Stimulated activated CD8-positive, alpha-beta memory T cell treated with anti-CD3 and anti-CD28 coated beads, Interleukin-4, amount 100 ng/mL, for 4 hours (primary cell): ENCODE data around the gene HCFC1.

Experiments used
- DNase-seq, 2 donors: peaks; one replicate each; pipeline ENCODE4 v3.0.0-alpha.2; 2020; ENCODE audit warnings: low read depth in 2 of 2, low spot score in 1 of 2

The HCFC1 gene

DNA sequence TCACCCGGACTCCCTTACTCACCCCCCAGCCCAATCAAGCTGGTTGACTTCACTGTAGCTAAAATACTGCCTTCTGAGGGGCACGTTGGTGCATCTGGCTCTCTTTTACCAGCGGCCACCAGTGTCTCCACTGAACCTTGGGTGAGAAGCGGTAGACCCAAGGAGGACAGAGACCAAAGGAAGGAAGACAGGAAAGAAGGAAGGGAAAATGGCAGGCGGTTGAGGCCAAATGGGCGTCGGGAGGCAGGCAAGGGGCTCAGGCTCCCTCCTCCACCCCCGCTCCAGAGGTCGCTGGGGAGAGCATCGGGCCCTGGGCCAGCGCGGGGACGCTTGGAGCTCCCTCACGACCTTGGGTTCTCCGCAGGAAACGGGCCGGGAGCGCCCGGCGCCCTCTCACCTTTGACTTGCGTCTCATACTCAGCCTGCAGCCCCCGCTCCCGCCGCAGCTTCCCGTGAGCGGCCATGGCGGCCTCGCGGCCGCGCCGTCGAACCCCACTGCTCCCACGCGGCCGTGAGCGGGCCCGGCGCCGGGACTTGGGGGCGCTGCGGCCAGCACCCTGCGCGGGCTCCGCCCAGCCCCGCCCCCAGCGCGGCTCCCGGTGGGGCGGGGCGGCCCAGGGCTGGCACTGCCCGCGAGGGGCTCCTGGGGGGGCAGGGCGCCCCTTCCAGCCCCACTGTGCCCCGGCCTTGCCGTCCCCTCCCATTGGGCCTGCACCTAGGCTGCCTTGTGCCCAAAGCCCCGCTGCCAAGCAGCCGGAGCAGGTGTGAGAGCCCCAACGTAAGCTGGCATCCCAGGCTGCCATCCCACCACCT lies 45.7 kb downstream of the HCFC1 start, which contains the start of gene ARHGAP4:
ARHGAP4 (minus strand) TSS at position 526 of the 813 bp plus-strand sequence; CDS start at position 464, 62 bp downstream.
- no peak for DNase-seq

DNA sequence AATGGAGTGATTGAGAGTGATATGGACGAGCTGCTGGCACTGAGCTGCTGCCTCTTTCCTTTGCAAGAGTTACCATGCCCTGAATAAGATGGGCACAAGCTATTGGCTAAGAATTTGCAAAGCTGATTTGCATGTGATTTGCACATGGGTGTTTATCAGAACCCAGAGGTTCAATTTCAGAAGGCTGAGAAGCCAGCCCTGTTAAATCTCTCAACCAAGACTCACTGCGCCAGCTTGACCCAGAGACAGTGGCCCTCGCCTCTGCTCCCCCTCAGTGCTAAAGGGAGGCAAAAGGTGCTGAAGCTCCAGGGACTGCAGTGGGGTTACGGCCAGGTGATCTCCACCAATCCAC lies 46.3 kb downstream of the HCFC1 start:
- no peak for DNase-seq

DNA sequence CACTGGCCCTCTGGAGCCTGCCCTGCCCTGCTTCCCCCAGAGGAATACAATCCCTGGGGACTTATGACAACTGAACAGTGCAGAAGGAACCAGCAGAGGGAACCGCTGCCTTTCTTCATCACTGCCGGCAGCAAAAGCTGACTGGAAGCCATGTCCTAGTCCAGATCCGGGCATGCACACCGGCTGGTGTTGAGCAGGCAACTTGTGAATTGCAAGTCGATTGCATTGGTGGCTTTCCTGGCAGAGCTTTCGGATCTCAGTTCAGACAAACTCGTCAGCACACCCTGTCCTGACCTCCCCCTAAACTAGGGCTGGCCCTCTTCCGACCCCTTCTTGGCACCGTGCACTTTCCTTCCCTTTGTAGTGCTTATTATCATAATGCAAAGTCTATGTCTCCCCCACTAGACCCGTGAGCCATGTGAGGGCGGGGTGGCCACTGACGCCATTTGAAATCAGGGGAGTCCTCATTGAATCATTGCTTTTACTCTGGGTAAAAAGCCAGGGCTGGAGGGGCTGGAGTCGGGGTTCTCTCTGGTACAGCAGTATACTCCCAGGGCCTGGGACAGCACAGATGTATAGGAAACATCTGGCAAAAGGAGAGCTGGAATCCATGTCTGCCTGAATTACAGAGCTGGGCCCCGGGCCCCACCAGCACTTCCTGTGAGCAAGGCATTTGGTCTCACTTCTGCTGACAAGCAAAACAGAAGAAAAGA lies 47.3 kb downstream of the HCFC1 start:
- DNase-seq: no peak

DNA sequence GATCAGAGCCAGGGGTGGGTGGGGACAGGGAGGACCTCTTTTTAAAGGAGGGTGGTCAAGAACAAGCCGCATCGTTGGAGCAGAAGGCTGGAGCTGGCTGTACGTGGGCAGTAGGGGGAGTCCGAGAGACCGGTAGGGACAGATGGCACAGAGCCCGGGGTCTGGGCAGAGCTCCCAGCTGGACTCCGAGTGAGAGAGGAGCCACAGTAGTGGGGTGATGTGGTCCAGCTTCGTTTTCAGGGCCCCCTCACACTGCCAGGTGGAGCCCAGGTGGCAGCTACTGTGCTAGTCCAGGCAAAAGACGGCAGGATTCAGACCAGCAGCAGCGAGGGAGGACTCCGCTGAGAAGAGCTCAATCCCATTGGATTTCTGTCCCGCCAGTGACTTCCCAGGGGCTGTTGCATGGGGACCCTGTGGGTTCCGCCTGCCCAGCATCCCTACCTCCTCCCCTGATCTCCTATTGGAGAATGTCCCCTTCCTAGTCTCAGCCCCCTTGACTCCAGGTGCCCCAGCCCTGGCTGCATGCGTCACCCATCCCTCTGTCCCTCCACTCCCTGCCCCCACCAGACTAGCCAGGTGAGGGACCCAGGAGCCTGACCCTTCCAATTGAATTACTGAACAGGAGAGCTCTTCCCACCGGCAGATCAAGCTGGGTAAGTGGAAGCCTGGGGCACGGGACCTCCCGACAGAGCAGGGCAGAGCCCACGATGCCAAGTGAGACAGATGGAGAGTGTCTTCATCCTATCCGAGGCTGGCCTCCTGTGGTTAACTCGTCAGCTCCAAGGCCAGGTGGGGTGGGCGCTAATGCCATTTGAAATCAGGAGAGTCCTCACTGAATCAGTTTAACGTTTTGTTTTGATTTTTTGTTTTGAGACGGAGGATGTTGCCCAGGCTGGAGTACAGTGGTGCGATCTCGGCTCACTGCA lies 48.4 kb downstream of the HCFC1 start:
- no peak for DNase-seq

GRCh38 chrX:153921511-153922446 lies 49.8 kb downstream of the HCFC1 start:
- no peak for DNase-seq

DNA sequence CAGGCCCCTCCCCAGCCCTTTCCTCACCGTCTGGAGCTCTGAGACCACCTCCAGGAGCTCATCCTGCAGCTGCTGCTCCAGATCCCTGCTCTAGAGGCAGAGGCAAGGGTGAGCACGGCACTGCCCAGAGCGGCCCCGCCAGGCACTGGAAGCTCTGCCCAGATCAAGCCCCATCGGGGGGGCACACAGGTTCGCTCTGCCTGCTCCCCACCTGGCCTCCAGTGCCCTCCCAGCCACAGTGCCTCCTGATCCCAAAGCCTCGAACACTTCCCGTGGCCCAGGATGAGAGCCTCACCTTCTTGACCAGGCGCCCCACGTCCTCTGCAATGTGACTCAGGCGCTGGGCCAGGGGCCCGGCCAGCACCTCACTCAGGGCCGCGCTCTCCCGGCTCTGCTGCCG lies 50.5 kb downstream of the HCFC1 start:
- DNase-seq: no peak

DNA sequence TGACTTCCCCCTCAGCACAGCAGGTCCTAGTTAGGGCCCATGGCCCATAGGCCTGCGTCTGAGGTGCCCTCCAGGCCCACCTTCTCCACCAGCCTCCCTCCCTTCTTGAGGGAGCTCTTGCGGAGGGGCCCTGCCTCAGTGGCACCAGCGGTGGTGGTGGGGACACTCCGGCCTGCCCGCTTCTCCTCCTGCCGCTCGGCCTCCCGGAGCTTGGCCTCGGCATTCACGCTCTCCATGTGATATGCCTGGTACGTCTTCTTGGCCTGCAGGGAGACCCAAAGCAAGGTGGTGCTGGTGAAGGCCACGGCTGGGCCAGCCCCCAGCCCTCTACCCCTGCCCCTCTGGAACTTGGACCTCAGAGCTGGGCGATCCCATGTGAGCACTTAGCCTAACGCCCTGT lies 51.1 kb downstream of the HCFC1 start:
- no peak for DNase-seq

DNA sequence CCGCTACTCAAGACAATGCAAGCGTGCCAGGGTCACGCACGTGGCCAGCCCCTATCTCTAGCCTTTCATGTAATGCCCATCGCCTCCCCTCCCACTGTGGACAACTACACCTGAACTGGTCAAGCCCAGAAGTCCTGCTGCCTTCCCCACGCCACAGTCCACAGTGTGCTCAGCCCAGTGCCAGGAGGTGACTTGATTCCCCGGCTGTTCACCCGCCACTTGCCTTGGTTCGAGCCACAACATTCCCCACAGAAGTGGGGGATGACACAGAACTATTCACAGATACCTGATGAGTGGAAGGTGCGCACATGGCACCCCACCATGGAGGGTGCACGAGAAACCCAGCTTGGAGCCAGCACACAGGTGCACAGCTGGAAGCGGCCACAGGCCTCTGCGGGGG lies 52.3 kb downstream of the HCFC1 start:
- no peak for DNase-seq

DNA sequence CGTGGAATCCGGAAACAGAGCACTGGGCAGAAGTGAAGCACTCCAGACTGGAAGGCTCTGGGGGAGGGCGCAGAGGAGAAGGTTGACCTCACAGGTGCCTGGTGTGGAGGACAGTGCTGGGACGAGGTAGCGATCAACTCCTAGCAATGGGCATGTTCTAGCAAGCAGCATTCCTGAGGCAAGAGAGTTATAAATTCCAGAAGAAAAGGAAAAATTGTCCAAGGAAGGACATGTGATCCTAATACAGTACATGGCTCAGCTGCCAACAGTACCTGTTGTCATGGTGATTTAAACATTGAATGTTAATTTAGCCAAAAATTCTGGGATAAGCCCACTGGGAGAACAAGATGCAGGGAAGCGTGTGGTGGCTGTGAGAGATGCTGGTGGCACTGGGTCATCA lies 53.7 kb downstream of the HCFC1 start:
- no peak for DNase-seq

GRCh38 chrX:153913701-153914100 lies 57.9 kb downstream of the HCFC1 start:
- DNase-seq: no peak

DNA sequence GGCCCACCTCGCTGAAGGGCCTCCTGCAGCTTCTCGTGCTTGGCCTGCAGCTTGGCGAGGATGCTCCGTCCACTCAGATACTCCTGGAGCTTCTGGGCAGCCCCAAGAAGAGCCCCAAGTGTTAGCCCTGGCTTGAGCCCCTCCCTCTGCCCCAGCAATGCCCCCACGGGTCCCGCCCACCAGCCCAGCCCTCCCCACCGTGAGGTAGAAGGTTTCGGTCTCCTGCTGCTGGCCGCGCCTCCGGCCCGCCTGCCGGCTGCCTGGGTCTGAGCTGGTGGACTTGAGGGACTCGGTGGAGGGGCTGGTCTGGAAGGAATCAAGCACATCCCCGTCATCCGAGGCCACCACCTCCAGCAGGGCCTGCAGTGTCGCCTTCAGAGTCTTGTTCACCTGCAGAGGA lies 58.4 kb downstream of the HCFC1 start:
- DNase-seq: no peak

GRCh38 chrX:153911798-153912197 lies 59.8 kb downstream of the HCFC1 start:
- DNase-seq: no peak

GRCh38 chrX:153910446-153910845 lies 61.2 kb downstream of the HCFC1 start:
- DNase-seq: no peak

DNA sequence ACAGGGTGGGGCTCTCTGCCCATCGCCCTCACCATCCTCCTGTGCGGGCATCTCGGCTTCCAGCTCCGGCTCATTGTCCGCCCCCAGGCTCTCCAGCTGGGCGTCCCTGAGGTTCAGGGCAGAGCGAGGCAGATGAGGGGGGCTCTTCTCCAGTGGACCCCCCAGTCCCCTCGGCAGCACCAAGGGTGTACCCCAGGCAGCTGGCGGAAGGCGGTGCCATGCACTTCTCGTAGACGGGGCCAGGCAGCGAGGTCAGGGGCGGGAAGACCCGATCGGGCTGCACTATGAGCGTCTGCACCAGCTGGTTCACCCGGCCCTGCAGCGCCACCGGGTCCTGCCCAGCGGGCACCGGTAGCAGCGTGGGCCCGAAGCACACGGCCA lies 61.6 kb downstream of the HCFC1 start:
- DNase-seq: no peak

DNA sequence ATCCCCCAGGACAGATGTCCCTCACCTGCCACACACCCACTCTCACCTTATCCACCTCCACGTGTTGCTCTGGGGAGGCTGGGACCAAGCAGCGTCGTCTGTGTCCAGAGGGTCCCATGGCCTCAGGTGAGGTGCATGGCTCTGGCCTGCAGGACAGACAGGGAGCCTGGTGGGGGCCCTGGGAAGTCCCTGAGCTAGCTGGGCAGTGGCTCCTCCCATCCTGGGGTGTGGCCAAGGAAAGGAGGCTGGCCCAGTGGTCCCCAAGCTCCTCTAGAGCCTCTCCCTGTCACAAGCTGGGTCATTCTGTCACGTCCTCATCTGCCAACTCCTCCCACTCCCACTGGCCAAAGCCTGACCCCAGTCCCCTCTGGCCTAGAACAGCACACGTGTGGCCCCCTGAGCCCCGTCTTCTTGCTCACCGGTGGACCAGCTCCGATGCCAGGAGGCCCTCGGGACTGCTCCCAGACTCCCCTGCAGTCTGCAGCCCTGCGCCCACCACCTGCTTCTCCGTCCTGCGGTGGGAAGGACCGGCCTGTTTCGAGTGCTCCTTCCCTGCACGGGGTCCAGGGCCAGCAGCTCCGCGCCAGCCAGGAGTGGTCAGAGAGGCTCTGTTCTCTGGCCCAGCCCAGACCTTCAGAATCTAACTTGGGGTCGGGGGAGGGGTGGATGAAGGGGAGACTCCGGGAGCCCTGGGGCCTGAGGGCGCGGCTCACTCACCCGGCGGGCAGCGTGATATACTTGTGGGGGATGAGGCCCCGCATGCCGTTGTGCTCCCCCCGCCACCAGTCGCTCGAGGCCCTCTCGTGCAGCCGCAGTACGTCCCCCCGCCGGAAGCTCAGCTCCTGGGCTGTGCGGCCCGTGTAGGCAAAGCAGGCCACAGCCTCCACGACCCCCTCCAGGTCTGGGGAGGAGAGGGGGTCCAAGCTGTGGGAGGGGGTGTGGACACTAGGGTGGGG lies 62.3 kb downstream of the HCFC1 start:
- no peak for DNase-seq

GRCh38 chrX:153908219-153908860 lies 63.3 kb downstream of the HCFC1 start:
- DNase-seq: no peak

- no peak for DNase-seq
Measured at GRCh38 chrX:153907456-153907855, 64.2 kb downstream of the HCFC1 start.

DNA sequence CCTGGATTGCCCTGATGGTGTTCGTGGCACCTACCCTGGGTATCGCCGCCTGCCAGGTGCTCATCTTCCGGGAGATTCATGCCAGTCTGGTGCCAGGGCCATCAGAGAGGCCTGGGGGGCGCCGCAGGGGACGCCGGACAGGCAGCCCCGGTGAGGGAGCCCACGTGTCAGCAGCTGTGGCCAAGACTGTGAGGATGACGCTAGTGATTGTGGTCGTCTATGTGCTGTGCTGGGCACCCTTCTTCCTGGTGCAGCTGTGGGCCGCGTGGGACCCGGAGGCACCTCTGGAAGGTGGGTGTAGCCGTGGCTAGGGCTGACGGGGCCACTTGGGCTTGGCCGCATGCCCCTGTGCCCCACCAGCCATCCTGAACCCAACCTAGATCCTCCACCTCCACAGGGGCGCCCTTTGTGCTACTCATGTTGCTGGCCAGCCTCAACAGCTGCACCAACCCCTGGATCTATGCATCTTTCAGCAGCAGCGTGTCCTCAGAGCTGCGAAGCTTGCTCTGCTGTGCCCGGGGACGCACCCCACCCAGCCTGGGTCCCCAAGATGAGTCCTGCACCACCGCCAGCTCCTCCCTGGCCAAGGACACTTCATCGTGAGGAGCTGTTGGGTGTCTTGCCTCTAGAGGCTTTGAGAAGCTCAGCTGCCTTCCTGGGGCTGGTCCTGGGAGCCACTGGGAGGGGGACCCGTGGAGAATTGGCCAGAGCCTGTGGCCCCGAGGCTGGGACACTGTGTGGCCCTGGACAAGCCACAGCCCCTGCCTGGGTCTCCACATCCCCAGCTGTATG lies 65.3 kb downstream of the HCFC1 start:
- DNase-seq: no peak
